Dedifferentiated amniotic fluid mesenchymal stem cell (primary cell): Measurements from ENCODE around the gene FADS1.

Experiments used
- DNase-seq: peaks from one replicate; pipeline ENCODE4 v3.0.0-alpha.2; 2016; ENCODE audit errors: extremely low spot score

Gene FADS1

GRCh38 chr11:61778357-61778886, 38.4 kb downstream of the FADS1 start:
- DNase-seq, result no peak

- DNase-seq, result no peak
Measured at GRCh38 chr11:61777234-61778090, 39.3 kb downstream of the FADS1 start.

GRCh38 chr11:61776561-61777075, 40.2 kb downstream of the FADS1 start:
- DNase-seq, result no peak

DNA sequence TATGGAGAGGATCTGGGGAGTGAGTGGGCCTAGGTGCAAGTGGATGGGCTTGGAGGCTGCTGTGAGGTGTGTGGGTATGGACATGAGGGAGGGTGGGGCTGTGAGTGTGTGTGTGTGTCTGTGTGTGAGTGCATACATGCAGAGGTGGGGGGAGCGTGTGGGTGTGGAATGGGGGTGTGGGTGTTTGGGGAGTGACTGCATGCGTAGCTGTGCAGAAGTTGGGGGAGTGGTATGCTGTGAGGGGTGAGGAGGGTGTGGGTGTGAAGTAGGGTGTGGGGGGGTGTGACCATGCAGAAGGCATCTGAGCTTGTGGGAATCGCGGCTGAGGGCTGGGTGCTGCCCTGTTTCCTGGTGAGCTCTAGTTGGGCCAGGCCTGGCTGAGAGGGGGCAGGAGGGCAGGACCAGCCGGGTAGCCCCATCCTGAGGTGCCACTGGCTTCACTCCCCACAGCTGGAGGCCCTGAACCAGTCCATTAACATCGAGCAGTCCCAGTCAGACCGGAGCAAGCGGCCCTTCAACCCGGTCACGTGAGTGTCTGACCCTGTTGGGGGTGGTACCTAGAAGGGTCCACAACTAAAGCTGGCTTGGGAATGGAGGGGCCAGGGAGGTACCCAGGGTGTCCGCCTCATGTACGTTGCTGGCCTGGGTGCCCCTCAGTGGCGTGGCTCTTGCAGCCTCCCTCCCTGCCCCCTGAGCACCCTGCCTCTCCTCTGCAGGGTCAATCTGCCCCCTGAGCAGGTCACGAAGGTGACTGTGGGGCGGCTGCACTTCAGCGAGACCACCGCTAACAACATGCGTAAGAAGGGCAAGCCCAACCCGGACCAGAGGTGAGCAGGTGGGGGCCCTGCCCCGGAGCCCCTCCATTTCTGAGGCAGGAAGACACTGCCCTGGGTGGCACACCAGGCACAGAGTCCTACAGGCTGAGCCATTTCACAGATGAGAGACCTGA, 40.9 kb downstream of the FADS1 start:
- DNase-seq, result no peak

DNA sequence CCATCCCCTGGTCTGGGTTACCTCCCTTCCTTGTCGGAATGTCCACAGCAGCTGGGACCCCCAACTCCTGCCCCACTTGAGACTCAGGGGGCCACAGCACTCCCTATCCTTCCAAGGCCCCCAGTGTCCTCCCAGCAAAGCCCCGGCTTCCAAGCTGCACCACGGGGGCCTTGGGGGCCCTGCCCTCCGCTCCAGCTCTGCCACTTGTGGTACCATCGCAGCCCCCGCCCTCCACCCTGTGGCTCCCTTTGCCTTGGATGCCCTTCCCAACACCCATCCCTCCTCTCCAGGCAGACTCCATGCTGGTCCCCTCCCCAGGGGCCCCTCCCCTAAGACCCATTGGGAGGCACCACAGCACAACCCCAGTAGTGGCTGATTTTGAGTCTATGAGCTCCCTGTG, 41.7 kb downstream of the FADS1 start:
- no peak for DNase-seq

DNA sequence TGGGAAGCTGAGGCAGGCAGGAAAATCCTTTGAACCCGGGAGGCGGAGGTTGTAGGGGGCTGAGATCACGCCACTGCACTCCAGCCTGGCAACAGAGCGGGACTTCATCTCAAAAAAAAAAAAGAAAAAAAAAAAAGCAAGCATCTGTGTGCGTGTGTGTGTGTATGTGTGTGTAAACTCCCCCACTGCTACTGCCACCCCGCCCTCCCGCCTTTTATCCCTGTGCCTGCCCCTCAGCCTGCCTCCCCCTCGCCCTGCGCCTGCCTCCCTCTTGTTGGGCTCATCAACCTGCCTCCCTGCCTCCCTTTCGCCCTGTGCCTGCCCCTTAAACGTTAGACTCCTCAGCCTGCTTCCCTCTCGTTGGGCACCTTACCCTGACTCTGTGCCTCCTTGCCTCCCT, 42.4 kb downstream of the FADS1 start:
- no peak for DNase-seq

DNA sequence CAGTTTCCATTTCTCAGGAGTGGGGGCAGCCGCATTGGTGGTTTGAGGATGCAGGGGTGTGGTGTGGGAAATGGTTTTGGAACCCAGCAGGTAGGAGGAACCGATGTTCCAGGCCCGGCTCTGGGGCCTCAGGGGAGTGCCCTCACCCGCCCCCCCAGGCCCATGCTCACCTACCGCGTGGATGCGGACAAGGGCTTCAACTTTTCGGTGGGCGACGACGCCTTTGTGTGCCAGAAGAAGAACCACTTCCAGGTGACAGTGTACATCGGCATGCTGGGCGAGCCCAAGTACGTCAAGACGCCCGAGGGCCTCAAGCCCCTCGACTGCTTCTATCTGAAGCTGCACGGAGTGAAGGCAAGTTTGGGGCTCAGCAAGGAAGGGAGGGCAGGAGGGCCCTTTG, 43.0 kb downstream of the FADS1 start:
- no peak for DNase-seq

DNA sequence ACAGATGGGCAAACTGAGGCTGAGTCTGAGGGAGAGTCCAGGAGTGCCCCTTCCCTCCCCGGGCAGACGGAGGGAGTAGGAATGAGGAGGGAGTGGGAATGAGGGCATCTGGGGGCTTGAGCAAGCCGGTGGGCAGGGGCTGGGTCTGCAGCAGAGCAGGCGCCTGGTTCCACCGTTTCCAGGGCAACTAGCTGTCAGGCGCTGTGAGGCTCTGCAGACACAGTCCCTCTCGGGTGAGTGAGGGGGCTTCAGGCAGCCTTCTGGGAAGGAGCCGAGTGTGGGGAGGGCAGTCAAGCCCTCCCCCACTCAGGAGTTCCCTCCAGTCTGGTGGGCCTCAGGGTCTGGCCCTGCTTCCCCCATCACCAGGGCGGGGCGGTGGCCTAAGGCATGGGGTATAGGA, 43.4 kb downstream of the FADS1 start:
- no peak for DNase-seq

GRCh38 chr11:61771985-61772455, 44.8 kb downstream of the FADS1 start:
- DNase-seq, result no peak

DNA sequence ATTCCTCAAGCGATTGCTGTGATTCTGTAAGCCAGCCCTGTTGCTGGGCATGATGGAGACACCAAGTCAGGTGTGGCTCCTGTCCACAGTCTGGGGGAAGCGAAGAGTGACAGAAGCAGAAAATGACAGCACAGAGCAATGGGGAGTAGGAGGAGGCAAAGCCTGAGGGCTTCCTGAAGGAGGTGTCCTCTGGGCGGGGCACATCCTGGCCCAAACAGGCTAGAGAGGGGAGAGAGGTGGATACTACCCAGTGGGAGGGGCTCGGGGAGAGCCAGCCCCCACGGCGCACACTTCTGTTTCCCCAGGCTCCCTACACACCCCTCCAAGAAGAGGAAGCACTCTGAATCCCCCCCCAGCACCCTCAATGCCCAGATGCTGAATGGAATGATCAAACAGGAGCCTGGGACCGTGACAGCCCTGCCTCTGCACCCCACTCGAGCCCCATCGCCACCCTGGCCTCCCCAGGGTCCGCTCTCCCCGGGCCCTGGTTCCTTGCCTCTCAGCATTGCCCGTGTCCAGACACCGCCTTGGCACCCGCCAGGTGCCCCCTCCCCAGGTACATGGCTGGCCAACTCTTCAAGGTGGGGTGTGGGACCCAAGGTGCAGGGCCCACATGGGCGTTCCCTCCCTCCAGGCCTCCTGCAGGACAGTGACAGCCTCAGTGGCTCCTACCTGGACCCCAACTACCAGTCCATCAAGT, 45.5 kb downstream of the FADS1 start:
- DNase-seq, result no peak

GRCh38 chr11:61769946-61770683, 46.7 kb downstream of the FADS1 start:
- no peak for DNase-seq

DNA sequence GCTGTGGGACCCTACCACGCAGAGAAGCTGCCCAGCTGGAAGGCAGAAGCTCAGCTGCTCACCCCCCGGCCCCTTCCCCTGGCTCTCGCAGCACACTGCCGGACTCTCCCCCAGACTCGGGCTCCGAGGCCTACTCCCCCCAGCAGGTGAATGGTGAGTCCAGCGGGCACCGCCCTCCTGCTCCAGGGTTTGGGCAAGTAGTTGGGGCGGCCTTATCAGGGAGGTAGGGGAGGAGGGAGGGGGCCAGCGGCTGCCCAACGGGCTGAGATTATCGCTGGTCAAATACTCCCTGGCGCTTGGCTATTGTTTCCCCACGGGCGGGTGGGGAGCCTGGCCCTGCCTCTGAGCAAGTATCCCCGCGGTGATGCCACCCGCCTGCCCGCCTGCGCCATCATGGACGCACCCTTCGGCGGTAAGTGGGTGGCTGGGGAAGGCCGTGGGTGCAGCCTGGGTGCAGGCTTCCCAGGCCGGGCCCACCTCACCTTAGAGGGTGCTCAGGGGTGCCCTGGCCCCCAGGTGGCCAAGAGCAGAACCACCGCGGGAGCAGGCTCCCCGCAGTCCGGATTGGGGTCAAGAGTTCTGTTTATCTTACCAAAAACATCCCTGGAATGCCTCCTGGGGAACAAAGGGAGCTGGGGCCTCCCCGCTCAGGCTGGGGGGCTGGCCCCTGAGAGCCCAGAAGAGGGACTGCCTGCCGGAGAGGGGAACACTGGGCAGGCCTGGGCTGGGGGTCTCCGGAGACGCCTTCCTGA, 47.5 kb downstream of the FADS1 start:
- DNase-seq, result no peak

DNA sequence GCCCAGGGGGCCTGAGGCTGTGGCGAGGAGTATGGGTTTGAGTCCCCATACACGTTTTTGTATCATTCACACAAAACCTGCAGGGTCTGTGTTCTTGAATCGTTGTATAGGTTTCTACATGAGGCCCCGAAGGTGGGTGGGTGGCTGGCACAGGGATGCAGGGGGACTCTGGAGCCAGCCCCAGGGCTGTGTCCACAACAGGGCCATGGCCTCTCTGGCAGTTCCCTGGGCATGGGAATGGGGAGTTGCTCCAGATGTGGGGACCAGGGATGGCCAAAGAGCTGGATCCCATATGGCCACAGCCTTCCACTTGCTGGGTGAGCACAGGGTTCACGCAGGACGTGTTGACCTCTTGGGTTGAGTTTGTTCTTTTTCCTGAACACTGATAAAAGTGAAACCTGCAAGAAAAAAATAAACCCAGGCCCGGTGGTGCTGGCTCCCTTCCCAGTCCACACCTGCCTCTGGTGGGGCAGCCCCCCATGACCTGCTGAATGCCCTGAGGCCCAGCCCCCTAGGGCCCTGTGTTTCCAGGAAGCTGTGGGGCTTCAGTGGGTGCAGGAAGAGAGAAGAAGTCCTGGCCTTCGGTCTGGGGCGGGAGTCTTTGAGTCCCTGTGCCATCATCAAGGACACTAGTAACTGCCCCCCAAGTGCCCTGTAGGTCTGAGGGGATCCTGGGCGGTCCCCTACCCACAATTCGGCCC, 48.3 kb downstream of the FADS1 start:
- no peak for DNase-seq

- no peak for DNase-seq
Measured at GRCh38 chr11:61766353-61766841, 50.4 kb downstream of the FADS1 start.

GRCh38 chr11:61765550-61766253, 51.1 kb downstream of the FADS1 start:
- no peak for DNase-seq

GRCh38 chr11:61764606-61765260, 52.1 kb downstream of the FADS1 start:
- DNase-seq, result no peak

DNA sequence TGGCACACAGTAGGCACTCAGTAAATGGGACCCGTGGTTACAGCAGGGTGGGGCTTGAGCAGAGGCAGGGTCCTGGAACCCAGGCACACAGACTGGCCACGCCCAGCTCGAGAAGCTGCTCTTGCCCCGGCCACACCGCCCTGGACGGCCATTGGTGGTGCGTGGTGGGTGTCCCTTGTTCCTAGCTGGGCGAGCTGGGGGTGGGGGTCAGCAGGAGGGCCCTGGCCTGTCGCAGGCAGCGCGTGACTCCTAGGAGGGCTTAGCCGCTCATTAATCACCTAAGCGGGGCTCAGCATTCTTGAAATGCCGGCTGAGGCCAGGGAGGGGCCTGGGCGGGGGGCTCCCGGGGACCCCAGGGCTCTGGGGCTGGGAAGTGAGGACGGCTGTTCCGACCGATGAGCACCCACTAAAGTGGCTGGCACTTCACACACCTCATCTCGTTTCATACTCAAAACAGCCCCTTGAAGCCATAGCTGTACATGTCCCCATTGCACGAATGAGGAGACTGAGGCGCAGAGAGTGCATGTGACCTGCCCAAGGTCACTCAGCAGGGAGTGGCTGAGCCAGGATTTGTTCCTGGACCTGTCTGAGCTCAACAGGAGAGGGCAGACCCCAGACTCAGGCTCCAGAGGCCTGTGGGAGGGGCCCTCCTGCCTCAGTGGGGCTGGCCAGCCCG, 52.7 kb downstream of the FADS1 start:
- no peak for DNase-seq
